Measurements from ENCODE around the gene NFIA. TPM values are rescaled to one million over a fixed set of nuclear protein-coding genes. Genes with fewer than 3 reads are reported as not detected.

Gene NFIA
- total and polyA plus RNA-seq, 9 of the 15 experiments (the other 6 are each of a cell fraction or from before 2014, with no cell fraction given), result 5.3 to 24.9 (median 9.8) TPM

GRCh38 chr1:61318319-61319125, 236.2 kb downstream of the NFIA start (continued):
- 0 out of 2 replicates have a peak, but pooled peaks have one; percentile 19 for TF ChIP-seq ZNF592 (IDR thresholded peaks at IDR 0.05)
- TF ChIP-seq ZNF124 (CRISPR knock-in tag; IDR thresholded peaks at IDR 0.05), result no peak
- no peak for TF ChIP-seq MITF (IDR thresholded peaks at IDR 0.05)
- 0 out of 2 replicates have a peak, but pooled peaks have one; percentile 30 for TF ChIP-seq GTF2E2 (tag; IDR thresholded peaks at IDR 0.05)
- TF ChIP-seq ID3 (CRISPR knock-in tag; IDR thresholded peaks at IDR 0.05), result no peak
- 0 out of 2 replicates have a peak, but pooled peaks have one; percentile 12 for TF ChIP-seq ID3 (tag; IDR thresholded peaks at IDR 0.05)
- peak; percentile 99 for TF ChIP-seq MEIS2 (IDR thresholded peaks at IDR 0.05; ENCODE audit: partially characterized antibody)
- peak; percentile 23; the same call in 1 of the 2 replicates for TF ChIP-seq ARID1B (IDR thresholded peaks at IDR 0.05)
- TF ChIP-seq ILK (tag; IDR thresholded peaks at IDR 0.05; ENCODE audit: borderline replicate concordance, low read depth), result no peak
- TF ChIP-seq ETV1 (tag; conservative IDR thresholded peaks at IDR 0.05; ENCODE audit: low read depth), result peak; percentile 87
- peak; percentile 42; the same call in 1 of the 2 replicates for TF ChIP-seq TEAD4 (IDR thresholded peaks at IDR 0.05; ENCODE audit: low read length)
- no peak for TF ChIP-seq TEAD4 (CRISPR knock-in tag; IDR thresholded peaks at IDR 0.05; ENCODE audit: borderline replicate concordance)
- no peak for TF ChIP-seq NCOA6 (IDR thresholded peaks at IDR 0.05)
- 0 out of 2 replicates have a peak, but pooled peaks have one; percentile 29 for TF ChIP-seq SMAD4 (CRISPR knock-in tag; conservative IDR thresholded peaks at IDR 0.05)
- no peak for TF ChIP-seq ATF1 (CRISPR knock-in tag; IDR thresholded peaks at IDR 0.05)
- TF ChIP-seq ATF1 (tag; IDR thresholded peaks at IDR 0.05), result peak; percentile 25; the same call in 1 of the 2 replicates
- no peak for TF ChIP-seq HLTF (IDR thresholded peaks at IDR 0.05)
- peak; percentile 85 for TF ChIP-seq JUND (IDR thresholded peaks at IDR 0.05; ENCODE audit: borderline replicate concordance, low read depth, low read length)
- TF ChIP-seq JUND (tag; IDR thresholded peaks at IDR 0.05; ENCODE audit: borderline replicate concordance, low read depth, low read length), result peak; percentile 81; the same call in 1 of the 3 replicates
- TF ChIP-seq ZNF830 (CRISPR knock-in tag; IDR thresholded peaks at IDR 0.05), result no peak
